Transverse colon (tissue), 4 donors: ENCODE data around the gene DDX19B. TPM values are rescaled to one million over a fixed set of nuclear protein-coding genes. Genes with fewer than 3 reads are reported as not detected.

ENCODE experiments used
- DNase-seq: peaks from one replicate; pipeline ENCODE4 v3.0.0-alpha.2; 2019
- H3K27ac ChIP-seq, 4 donors: fragments of 200-600 bp; sonication (generic); 2 replicates each; pipeline ENCODE4 v1.5.1; 2016 to 2018; ENCODE audit warnings: inconsistent platforms in 4 of 4
- H3K27me3 ChIP-seq: fragments of 200-600 bp; sonication (generic); 2 replicates; pipeline ENCODE4 v1.5.1; 2017; ENCODE audit warnings: inconsistent platforms
- H3K36me3 ChIP-seq, 4 donors: fragments of 200-600 bp; sonication (generic); 2 replicates each; pipeline ENCODE4 v1.5.1; 2017 to 2019; ENCODE audit warnings: inconsistent platforms in 4 of 4
- H3K4me1 ChIP-seq, 4 donors: fragments of 200-600 bp; sonication (generic); 2 replicates each; pipeline ENCODE4 v1.5.1; 2017 to 2020; ENCODE audit warnings: inconsistent platforms in 4 of 4
- H3K4me3 ChIP-seq, 4 donors: fragments of 200-600 bp; sonication (generic); 1 replicate in 1 of 4; 2 replicates in 3 of 4; pipeline versions ENCODE4 v1.5.1 to v1.6.1; 2017 to 2019; ENCODE audit warnings: inconsistent platforms in 4 of 4
- H3K9me3 ChIP-seq, 2 donors: fragments of 200-600 bp; sonication (generic); 2 replicates each; pipeline ENCODE4 v1.5.1; 2017 to 2019; ENCODE audit warnings: inconsistent platforms in 2 of 2
- CTCF ChIP-seq, 5 experiments: fragments of 200-600 bp in 3 of 5; fragments of 450-650 bp in 2 of 5; sonication (generic) in 3 of 5; IDR thresholded peaks; 1 replicate in 2 of 5; 2 replicates in 3 of 5; pipeline ENCODE4 v1.5.1; 2016 to 2017; ENCODE audit warnings: antibody characterized with exemption in 5 of 5, inconsistent platforms in 3 of 5, mild to moderate bottlenecking in 2 of 5, moderate library complexity in 1 of 5
- EP300 ChIP-seq: sonication (generic); formaldehyde crosslinking; IDR thresholded peaks from one replicate; pipeline ENCODE4 v1.6.1; 2017; ENCODE audit warnings: antibody characterized with exemption, low read depth
- POLR2A ChIP-seq: fragments of 450-650 bp; IDR thresholded peaks from one replicate; pipeline ENCODE4 v1.6.1; 2016; ENCODE audit warnings: antibody characterized with exemption, mild to moderate bottlenecking, moderate library complexity
- POLR2AphosphoS5 ChIP-seq, 3 donors: sonication (generic); formaldehyde crosslinking; IDR thresholded peaks; one replicate each; pipeline ENCODE4 v1.6.1; 2016; ENCODE audit warnings: antibody characterized with exemption in 3 of 3
- WGBS, 2 donors: methylation state at CpG; one replicate each; pipeline ENCODE4 v1.1.5; 2018; ENCODE audit warnings: low coverage in 1 of 2; 5-methylcytosine and 5-hydroxymethylcytosine counted together
- in situ Hi-C, 4 donors: fragments of 200-750 bp; cut with MboI; loops; one replicate each; pipeline versions ENCODE4 v1.15.0 to v1.15.1; 2017; ENCODE audit warnings: low sequenced_read_pairs in 3 of 4, low pct_ligation_motif_present in 1 of 4, low pct_unique_long_range_greater_than_20kb in 1 of 4
- intact Hi-C: fragments of 100-400 bp; cut with DNase I; formaldehyde crosslinking; loops from one replicate; pipeline ENCODE4 v1.15.1; 2023; ENCODE audit warnings: low total_unique reads
- total RNA-seq, 4 donors: library from RNA; depleted of rRNA; stranded (reverse); fragments of >200 nt; gene quantifications; one replicate each; pipeline ENCODE4 v1.1.0, GENCODE V29; 2016

The DDX19B gene
- total RNA-seq, 4 donors from 2014 or later, result 10.5 to 33.7 (median 22.6) TPM

GRCh38 chr16:70374213-70374612 lies 75.2 kb downstream of the DDX19B start:
- DNase-seq, result no peak
- intact Hi-C loops, result no loop called here
- 89 to 96% methylated on average over 1 to 8 of the region's 8 CpGs for WGBS, 2 donors
- Histone ChIP-seq H3K4me3 (no peak overlapping the region), H3K4me1 (peaks cover 0 to under 1% (median 0%) of the 10 kb centered on the region in 4 donors), H3K27me3 (no peaks in the 10 kb centered on the region), H3K27ac (no peak overlapping the region), H3K36me3 (peaks cover 0 to 36% (median 12%) of the 10 kb centered on the region in 4 donors), H3K9me3 (no peaks in the 10 kb centered on the region)
- TF ChIP-seq EP300 (no peak), CTCF (IDR thresholded peaks at IDR 0.05) (no peak), POLR2A (no peak), POLR2AphosphoS5 (IDR thresholded peaks at IDR 0.05) (no peak)
- in situ Hi-C loops, result loop anchor here in 3 of 4 donors (25.0 kb wide), 3 partner anchors 88 to 288 kb away; partner anchors contain the start of gene FCSK (in 1 of the 3)

- in situ Hi-C loops, result no loop called here
- intact Hi-C loops, result no loop called here
- no peaks in the 10 kb centered on the region for H3K27me3 ChIP-seq
- DNase-seq, result no peak
- peaks cover 0 to 36% (median 9%) of the 10 kb centered on the region in 4 donors for H3K36me3 ChIP-seq
- H3K4me1 ChIP-seq, result peaks cover 7 to 13% (median 13%) of the 10 kb centered on the region in 4 donors
- 76 to 85% methylated on average over 11 to 16 of the region's 16 CpGs for WGBS, 2 donors
- H3K9me3 ChIP-seq, result no peaks in the 10 kb centered on the region
- TF ChIP-seq POLR2A (no peak), CTCF (IDR thresholded peaks at IDR 0.05) (no peak)
- no peak overlapping the region for H3K4me3 ChIP-seq
- no peak overlapping the region for H3K27ac ChIP-seq
Observed at GRCh38 chr16:70375636-70376611, 76.9 kb downstream of the DDX19B start.

- no peak overlapping the region for H3K27ac ChIP-seq
- H3K9me3 ChIP-seq, result no peaks in the 10 kb centered on the region
- TF ChIP-seq POLR2AphosphoS5 (IDR thresholded peaks at IDR 0.05), result no peak
- no peak for TF ChIP-seq CTCF (IDR thresholded peaks at IDR 0.05)
- 34 to 92% methylated on average over 2 of the region's 2 CpGs for WGBS, 2 donors
- H3K4me1 ChIP-seq, result peaks cover 7 to 18% (median 16%) of the 10 kb centered on the region in 4 donors
- intact Hi-C loops, result no loop called here
- no peak overlapping the region for H3K4me3 ChIP-seq
- DNase-seq, result no peak
- peaks cover 0 to 25% (median 2%) of the 10 kb centered on the region in 4 donors for H3K36me3 ChIP-seq
- in situ Hi-C loops, result no loop called here
- H3K27me3 ChIP-seq, result no peaks in the 10 kb centered on the region
Observed at GRCh38 chr16:70377782-70378181, 78.8 kb downstream of the DDX19B start.

- Histone ChIP-seq H3K36me3 (peaks cover 0 to 17% (median 0%) of the 10 kb centered on the region in 4 donors), H3K27ac (no peak overlapping the region), H3K27me3 (no peaks in the 10 kb centered on the region), H3K9me3 (no peaks in the 10 kb centered on the region), H3K4me3 (no peak overlapping the region), H3K4me1 (peaks cover 7 to 18% (median 16%) of the 10 kb centered on the region in 4 donors)
- 77 to 89% methylated on average over 8 to 13 of the region's 13 CpGs for WGBS, 2 donors
- in situ Hi-C loops, result no loop called here
- TF ChIP-seq CTCF (IDR thresholded peaks at IDR 0.05) (no peak), POLR2A (no peak), POLR2AphosphoS5 (IDR thresholded peaks at IDR 0.05) (no peak), EP300 (no peak)
- DNase-seq, result no peak
- intact Hi-C loops, result no loop called here
Observed at GRCh38 chr16:70378869-70379493, 80.0 kb downstream of the DDX19B start.
